Left hindlimb (tissue), 1 donor: ENCODE measurements around the gene TTC13.

Experiments used
- DNase-seq: peaks from one replicate; pipeline ENCODE4 v3.0.0-alpha.2; 2018

TTC13 gene

GRCh38 chr1:230867101-230867902 is 111.4 kb downstream of the TTC13 start:
- DNase-seq = no peak

GRCh38 chr1:230866171-230867070 is 112.2 kb downstream of the TTC13 start:
- DNase-seq = no peak

DNA sequence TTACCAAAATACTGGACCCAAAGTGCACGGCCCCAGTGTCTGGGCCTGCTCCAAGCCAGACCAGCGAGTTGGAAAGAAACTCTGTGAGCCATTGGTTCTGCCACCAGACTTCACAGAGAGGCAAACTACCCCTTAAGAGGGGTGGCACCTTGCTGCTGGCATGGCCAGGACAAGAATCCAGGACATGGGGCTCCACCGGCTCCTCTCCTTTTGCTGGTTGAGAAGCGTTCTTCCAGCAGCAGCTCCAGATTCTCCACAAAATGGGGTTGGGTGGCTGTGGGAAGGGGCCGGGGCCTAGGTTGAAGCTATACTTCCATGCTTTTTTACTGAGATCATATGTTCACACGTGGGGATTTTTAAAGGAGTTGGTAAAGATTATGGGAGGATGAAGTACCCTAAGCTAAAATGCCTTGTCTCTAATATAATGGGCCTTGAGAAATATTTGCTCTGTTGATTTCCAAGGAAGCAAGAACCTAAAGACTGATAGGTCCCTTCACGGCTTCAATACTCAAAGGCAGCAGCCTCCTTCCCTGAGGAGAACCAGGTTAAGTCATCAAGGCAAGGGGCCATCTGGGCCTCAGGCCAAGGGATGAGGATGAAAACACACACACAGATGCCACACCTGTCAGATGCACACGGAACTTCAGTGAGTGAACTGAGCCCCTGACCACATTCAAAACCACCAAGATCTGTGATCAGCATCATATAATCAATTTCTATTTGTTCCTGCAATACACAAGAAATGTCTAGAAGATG is 113.4 kb downstream of the TTC13 start:
- DNase-seq = no peak

- no peak for DNase-seq
Observed at GRCh38 chr1:230864441-230864840, 114.2 kb downstream of the TTC13 start.

GRCh38 chr1:230863449-230863848 is 115.2 kb downstream of the TTC13 start:
- no peak for DNase-seq

DNA sequence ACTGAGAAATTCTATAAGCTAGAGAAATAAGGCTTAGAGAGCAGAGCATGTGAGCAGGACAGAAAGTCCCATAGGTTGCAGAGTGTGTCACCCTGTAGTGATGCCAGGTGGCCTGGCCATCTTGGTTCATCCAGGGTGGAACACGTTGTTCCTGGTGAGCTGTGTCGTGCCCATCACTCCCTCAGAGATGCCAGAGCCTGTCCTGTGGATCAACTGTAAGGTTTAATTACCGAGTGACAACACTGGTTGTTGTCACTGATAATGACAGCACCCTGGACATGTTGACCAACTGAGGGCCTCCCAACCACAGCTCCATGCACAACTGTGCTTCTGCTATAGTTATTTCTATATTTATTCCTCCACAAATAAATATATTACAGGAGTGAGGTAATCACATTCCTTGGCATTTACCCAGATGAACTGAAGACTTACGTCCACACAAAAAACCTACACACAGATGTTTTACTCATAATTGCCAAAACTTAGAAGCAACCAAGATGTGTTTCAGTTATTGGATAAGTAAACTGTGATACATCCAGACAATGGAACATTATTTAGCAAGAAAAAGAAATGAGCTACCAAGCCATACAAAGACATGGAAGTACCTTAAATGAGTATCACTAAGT is 116.6 kb downstream of the TTC13 start:
- DNase-seq = no peak

DNA sequence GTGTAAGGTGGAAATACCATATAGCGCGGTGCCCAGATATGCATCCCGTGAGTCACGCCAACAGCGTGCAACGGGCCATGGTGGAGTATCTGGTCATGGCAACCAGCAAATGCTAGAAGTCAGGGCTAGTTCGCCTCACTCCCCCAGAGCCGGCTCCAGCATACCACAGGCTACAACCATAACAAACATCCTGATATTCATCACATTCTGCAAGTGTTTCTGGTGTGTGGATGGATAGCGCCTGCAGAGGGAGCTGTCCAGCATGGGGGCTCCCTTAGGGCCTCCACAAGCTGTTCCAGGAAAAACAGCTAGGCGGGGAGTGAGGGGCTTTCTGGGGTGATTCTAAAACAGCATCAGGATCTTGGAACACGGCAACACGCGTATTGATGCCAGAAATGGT is 117.2 kb downstream of the TTC13 start:
- no peak for DNase-seq

DNA sequence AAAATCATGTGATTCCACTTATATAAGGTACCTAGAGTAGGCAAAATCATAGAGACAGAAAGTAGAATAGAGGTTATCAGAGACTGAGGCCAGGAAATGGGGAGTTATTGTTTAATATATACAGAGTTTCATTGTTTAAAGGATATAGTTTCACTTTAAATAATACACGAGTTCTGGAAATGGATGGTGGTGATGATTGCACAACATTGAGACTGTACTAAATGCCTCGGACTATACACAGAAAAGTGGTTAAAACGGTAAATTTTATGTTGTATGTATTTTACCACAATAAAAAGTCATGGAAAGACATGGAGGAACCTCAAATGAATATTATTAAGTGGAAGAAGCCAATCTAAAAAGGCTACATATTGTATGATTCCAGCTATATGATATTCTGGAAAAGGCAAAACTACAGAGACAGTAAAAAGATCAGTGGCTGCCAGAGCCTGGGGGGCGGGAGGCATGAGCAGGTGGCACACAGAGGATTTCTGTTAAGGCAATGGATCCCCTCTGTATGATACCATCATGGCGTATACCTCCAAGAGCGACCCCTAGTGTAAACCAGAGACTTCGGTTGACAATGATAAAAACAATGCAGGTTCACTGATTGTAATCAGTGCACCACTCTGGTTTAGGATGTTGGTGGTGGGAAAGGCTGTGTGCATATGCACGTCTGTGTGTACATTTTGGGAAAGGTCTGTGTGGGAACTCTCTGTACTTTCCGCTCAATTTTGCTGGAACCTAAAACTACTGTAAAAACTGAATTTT is 117.9 kb downstream of the TTC13 start:
- no peak for DNase-seq

- DNase-seq = no peak
Observed at GRCh38 chr1:230858918-230859729, 119.5 kb downstream of the TTC13 start.

DNA sequence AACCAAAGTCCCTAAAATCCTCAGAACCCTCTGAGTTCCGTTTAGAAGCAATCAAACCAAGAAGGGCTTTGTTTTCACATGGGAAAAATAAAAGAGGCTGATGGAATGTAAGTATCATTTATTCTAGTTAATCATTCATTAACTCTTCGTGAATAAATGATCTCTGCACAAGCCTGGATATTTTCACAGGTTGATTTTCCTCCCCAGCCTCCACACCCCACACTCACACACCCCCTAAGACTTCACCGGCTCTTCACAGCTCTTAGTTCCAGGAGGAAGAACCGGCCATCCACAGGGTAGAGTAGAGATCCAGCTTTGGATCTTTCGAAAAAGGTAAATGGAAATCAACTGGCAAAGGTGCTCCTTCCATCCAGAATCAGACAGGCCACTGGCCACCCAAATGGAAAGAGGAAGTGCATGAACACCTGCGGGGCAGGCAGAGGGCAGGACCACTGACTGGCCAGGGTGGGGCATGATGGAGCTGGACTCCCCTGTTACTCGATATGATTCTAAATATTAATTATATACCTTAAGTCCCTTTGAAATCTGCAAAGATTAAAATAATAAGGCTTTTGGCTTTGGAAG is 120.3 kb downstream of the TTC13 start:
- no peak for DNase-seq

GRCh38 chr1:230857822-230858221 is 120.8 kb downstream of the TTC13 start:
- no peak for DNase-seq

GRCh38 chr1:230857077-230857476 is 121.6 kb downstream of the TTC13 start:
- DNase-seq = no peak
